Left ventricle myocardium inferior (tissue), 1 donor: ENCODE measurements around the gene GPRC5A. TPM values are rescaled to one million over a fixed set of nuclear protein-coding genes. Genes with fewer than 3 reads are reported as not detected.

Source experiments
- DNase-seq: peaks from one replicate; pipeline ENCODE4 v3.0.0-alpha.2; 2020
- H3K27ac ChIP-seq: fragments of 200-600 bp; replicated peaks from 2 replicates; pipeline ENCODE4 v1.8.0; 2021
- H3K27me3 ChIP-seq: fragments of 200-600 bp; 2 replicates; pipeline ENCODE4 v1.8.0; 2021; ENCODE audit warnings: low read depth
- H3K36me3 ChIP-seq: fragments of 200-600 bp; 2 replicates; pipeline ENCODE4 v1.8.0; 2021
- H3K4me1 ChIP-seq: fragments of 200-600 bp; 2 replicates; pipeline ENCODE4 v1.8.0; 2021
- H3K4me3 ChIP-seq: fragments of 200-600 bp; 2 replicates; pipeline ENCODE4 v1.8.0; 2021; ENCODE audit warnings: mild to moderate bottlenecking, moderate library complexity
- H3K9me3 ChIP-seq: fragments of 200-600 bp; replicated peaks from 2 replicates; pipeline ENCODE4 v1.8.0; 2021
- CTCF ChIP-seq: fragments of 200-600 bp; IDR thresholded peaks from 2 replicates; pipeline ENCODE4 v1.8.0; 2021; ENCODE audit warnings: antibody characterized with exemption, mild to moderate bottlenecking, borderline replicate concordance
- intact Hi-C: fragments of 100-400 bp; cut with micrococcal nuclease; formaldehyde crosslinking; loops from one replicate; pipeline ENCODE4 v1.11.0; 2022
- total RNA-seq: library from RNA; stranded (reverse); fragmentation: NEBNext Ultra II Directional; extraction: Animal tissue kit (Norgen Biotek cat#: 25700); gene quantifications from one replicate; pipeline ENCODE4 v1.2.1, GENCODE V29; 2021
- donor health status: DM: no; HTN: yes; CAD: no; lungs with severe emphysema.

GPRC5A gene
- total RNA-seq, 1 donor from 2014 or later, result 0.77 TPM

DNA sequence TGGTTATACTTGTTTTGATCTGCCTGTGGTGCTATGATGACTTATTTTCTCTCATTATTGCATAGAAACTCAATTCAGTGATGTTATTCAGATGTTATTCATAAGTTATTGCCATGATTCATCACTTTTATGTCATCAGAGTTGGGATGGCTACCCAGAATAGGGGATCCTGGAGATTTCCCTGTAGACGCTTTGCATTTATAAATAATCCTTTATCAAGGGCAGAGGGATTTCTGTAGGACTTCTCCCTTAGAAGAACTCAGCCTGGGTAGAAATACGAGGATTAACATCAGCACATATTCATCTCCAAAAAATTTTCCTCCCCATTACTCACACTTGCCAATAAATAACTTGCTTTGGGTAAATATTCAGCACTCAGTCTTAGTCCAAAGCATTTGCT is 4.9 kb downstream of the GPRC5A start:
- Histone ChIP-seq H3K27me3 (peaks cover 67% of the 10 kb centered on the region), H3K36me3 (no peaks in the 10 kb centered on the region), H3K9me3 (no peaks in the 10 kb centered on the region), H3K4me3 (no peak overlapping the region), H3K27ac (no peak overlapping the region), H3K4me1 (peaks cover 7% of the 10 kb centered on the region)
- DNase-seq, result no peak
- TF ChIP-seq CTCF, result no peak
- intact Hi-C loops, result no loop called here

DNA sequence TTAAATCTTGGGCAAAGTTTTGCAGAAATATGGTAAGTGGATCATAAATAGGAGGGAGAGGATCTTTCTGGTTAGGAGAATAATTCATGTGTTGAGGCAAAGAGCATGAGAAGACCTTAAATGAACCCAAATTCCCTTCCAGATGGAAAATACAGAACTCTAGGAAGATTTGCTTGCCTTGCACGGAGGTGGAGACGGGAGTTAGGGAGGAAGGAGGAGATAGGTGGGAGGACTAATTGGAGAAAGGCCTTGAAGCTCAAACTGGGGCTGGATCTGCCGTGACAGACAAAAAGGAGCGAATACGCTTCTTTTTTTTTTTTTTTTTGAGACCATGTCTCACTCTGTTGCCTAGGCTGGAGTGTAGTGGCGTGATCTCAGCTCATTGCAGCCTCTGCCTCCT is 5.9 kb downstream of the GPRC5A start:
- Histone ChIP-seq H3K27ac (no peak overlapping the region), H3K4me1 (no peaks in the 10 kb centered on the region), H3K9me3 (no peaks in the 10 kb centered on the region), H3K36me3 (no peaks in the 10 kb centered on the region), H3K4me3 (no peak overlapping the region), H3K27me3 (peaks cover 59% of the 10 kb centered on the region)
- intact Hi-C loops, result no loop called here
- TF ChIP-seq CTCF, result no peak
- no peak for DNase-seq

- Histone ChIP-seq H3K36me3 (no peaks in the 10 kb centered on the region), H3K4me3 (no peak overlapping the region), H3K27me3 (peaks cover 53% of the 10 kb centered on the region), H3K27ac (no peak overlapping the region), H3K9me3 (no peaks in the 10 kb centered on the region), H3K4me1 (no peaks in the 10 kb centered on the region)
- DNase-seq, result no peak
- intact Hi-C loops, result no loop called here
- no peak for TF ChIP-seq CTCF
These were observed 6.9 kb downstream of the GPRC5A start for GRCh38 chr12:12898136-12898717.

GRCh38 chr12:12898911-12899511 is 7.6 kb downstream of the GPRC5A start:
- TF ChIP-seq CTCF, result no peak
- peak overlapping the region; percentile 19 for H3K27ac ChIP-seq
- intact Hi-C loops, result no loop called here

DNA sequence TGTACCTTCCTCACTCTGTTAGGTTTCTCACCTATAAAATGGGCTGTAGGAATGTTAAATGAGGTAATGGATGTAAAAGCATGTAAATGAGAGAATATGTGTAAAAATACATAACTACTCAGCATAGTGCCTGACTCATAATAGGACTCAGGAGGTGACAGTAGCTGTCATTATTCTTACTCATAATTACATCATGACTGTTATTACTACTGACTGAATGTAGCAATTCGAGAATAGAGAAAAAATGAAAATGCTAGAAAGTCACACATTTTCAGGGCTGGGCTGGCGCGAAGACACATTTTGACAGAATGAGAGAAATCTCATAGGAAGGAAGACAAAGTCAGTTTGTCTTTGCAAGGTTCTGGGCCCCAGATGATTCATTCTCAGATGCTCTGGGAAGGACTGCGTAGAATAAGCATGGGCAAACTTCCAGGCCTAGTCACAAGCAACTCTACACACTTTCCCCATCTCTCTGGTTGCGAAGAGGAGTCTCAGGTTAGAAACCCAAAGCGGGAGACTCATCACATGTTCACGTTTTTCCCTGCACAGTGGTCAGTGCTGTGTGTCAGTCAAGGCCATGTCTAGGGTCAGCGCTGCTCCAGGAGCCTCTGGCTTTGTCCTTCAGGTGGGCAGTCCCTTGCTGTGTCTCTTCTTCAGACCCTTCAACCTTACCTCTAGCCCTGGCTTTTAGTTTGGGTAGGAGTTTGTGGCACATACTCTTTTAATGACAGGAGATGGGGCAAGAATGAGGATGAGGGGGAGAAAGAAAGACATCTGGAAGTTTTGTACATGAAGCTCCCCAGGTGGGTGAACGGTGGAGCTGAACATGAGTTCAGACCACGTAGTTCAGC is 8.4 kb downstream of the GPRC5A start:
- Histone ChIP-seq H3K27ac (peak overlapping the region; percentile 69), H3K27me3 (peaks cover 39% of the 10 kb centered on the region), H3K4me1 (no peaks in the 10 kb centered on the region), H3K4me3 (no peak overlapping the region), H3K36me3 (no peaks in the 10 kb centered on the region), H3K9me3 (no peaks in the 10 kb centered on the region)
- intact Hi-C loops, result no loop called here
- DNase-seq, result no peak
- no peak for TF ChIP-seq CTCF

More at GRCh38 chr12:12898911-12899511, 7.6 kb downstream of the GPRC5A start:
- no peak for DNase-seq
- H3K27me3 ChIP-seq, result peaks cover 46% of the 10 kb centered on the region
- no peak overlapping the region for H3K4me3 ChIP-seq
- H3K4me1 ChIP-seq, result no peaks in the 10 kb centered on the region
- H3K9me3 ChIP-seq, result no peaks in the 10 kb centered on the region
- no peaks in the 10 kb centered on the region for H3K36me3 ChIP-seq
